Measurements from ENCODE around the gene PHACTR2.

GRCh38 chr6:143731789-143732188 lies 54.0 kb downstream of the PHACTR2 start:
- TF ChIP-seq CTCF (IDR thresholded peaks at IDR 0.05) (no peak), EP300 (IDR thresholded peaks at IDR 0.05) (no peak), POLR2A (IDR thresholded peaks at IDR 0.05) (no peak)

Data from upper lobe of left lung (tissue), 4 donors.